Hematopoietic multipotent progenitor cell treated with erythropoietin and hydrocortisone succinate and interleukin-3 and kit ligand, for 8 days (in vitro differentiated cells): Measurements from ENCODE around the gene RPS6KA2.
A peak's percentile ranks its signal among the peaks of the same experiment; 100 is the strongest.

Source experiments
- DNase-seq: peaks from one replicate; pipeline ENCODE4 v3.0.0-alpha.2; 2015

The RPS6KA2 gene

GRCh38 chr6:166633732-166634535 is 6.9 kb upstream of the RPS6KA2 start:
- peak; percentile 72 for DNase-seq

GRCh38 chr6:166632731-166633130 is 5.7 kb upstream of the RPS6KA2 start:
- DNase-seq, result no peak

GRCh38 chr6:166630462-166630861 is 3.4 kb upstream of the RPS6KA2 start:
- no peak for DNase-seq

GRCh38 chr6:166629628-166630027 is 2.6 kb upstream of the RPS6KA2 start:
- DNase-seq, result peak; percentile 70

- peak; percentile 87 for DNase-seq
Observed at GRCh38 chr6:166627875-166628801, 1.1 kb upstream of the RPS6KA2 start.

- peak; percentile 9 for DNase-seq
Observed at GRCh38 chr6:166626177-166627032, 646 bp downstream of the RPS6KA2 start.

- no peak for DNase-seq
Observed at GRCh38 chr6:166625356-166625755, 1.7 kb downstream of the RPS6KA2 start.

- DNase-seq, result no peak
Observed at GRCh38 chr6:166624275-166624674, 2.8 kb downstream of the RPS6KA2 start.

GRCh38 chr6:166623318-166623717 is 3.7 kb downstream of the RPS6KA2 start:
- no peak for DNase-seq

- DNase-seq, result no peak
Observed at GRCh38 chr6:166621114-166621540, 5.9 kb downstream of the RPS6KA2 start.

GRCh38 chr6:166620478-166621113 is 6.5 kb downstream of the RPS6KA2 start:
- DNase-seq, result no peak

GRCh38 chr6:166619912-166620311 is 7.1 kb downstream of the RPS6KA2 start:
- no peak for DNase-seq

GRCh38 chr6:166618866-166619761 is 7.9 kb downstream of the RPS6KA2 start:
- no peak for DNase-seq

GRCh38 chr6:166618251-166618650 is 8.8 kb downstream of the RPS6KA2 start:
- DNase-seq, result no peak

GRCh38 chr6:166617359-166617758 is 9.7 kb downstream of the RPS6KA2 start:
- no peak for DNase-seq

- no peak for DNase-seq
Observed at GRCh38 chr6:166616261-166617238, 10.5 kb downstream of the RPS6KA2 start.

- no peak for DNase-seq
Observed at GRCh38 chr6:166615059-166615770, 11.8 kb downstream of the RPS6KA2 start.

- no peak for DNase-seq
Observed at GRCh38 chr6:166614589-166614988, 12.5 kb downstream of the RPS6KA2 start.

- DNase-seq, result no peak
Observed at GRCh38 chr6:166614171-166614583, 12.9 kb downstream of the RPS6KA2 start.
